ENCODE data around the gene COX7A2L.

COX7A2L gene

GRCh38 chr2:42304059-42304713 lies 56.8 kb downstream of the COX7A2L start:
- Histone ChIP-seq H3K9me3 (ENCODE audit: insufficient read depth, low read length) (no peaks in the 10 kb centered on the region), H3K9ac (ENCODE audit: insufficient read length, low read depth) (no peak overlapping the region), H3K27me3 (ENCODE audit: insufficient read depth, insufficient read length) (no peaks in the 10 kb centered on the region), H3K4me3 (ENCODE audit: insufficient read length, low read depth) (no peak overlapping the region), H3K36me3 (ENCODE audit: insufficient read depth, insufficient read length, low read length) (peaks cover 26% of the 10 kb centered on the region), H3K4me1 (ENCODE audit: insufficient read depth, insufficient read length) (no peaks in the 10 kb centered on the region)
- DNase-seq (ENCODE audit: low read depth, low spot score) = no peak
- TF ChIP-seq SUZ12 (IDR thresholded peaks at IDR 0.05; ENCODE audit: extremely low read depth, insufficient read depth, insufficient read length) (no peak), YY1 (IDR thresholded peaks at IDR 0.05; ENCODE audit: insufficient read depth, insufficient read length) (no peak), ZNF274 (IDR thresholded peaks at IDR 0.05; ENCODE audit: low read depth, low read length) (no peak)

- DNase-seq (ENCODE audit: low read depth, low spot score) = no peak
- peaks cover 29% of the 10 kb centered on the region for H3K36me3 ChIP-seq (ENCODE audit: insufficient read depth, insufficient read length, low read length)
Measured at GRCh38 chr2:42303252-42303651, 57.8 kb downstream of the COX7A2L start.

GRCh38 chr2:42300527-42300926 lies 60.5 kb downstream of the COX7A2L start:
- no peaks in the 10 kb centered on the region for H3K9me3 ChIP-seq (ENCODE audit: insufficient read depth, low read length)
- H3K4me3 ChIP-seq (ENCODE audit: insufficient read length, low read depth) = no peak overlapping the region
- H3K9ac ChIP-seq (ENCODE audit: insufficient read length, low read depth) = no peak overlapping the region
- H3K27me3 ChIP-seq (ENCODE audit: insufficient read depth, insufficient read length) = no peaks in the 10 kb centered on the region
- DNase-seq (ENCODE audit: low read depth, low spot score) = no peak
- peaks cover 44% of the 10 kb centered on the region for H3K36me3 ChIP-seq (ENCODE audit: insufficient read depth, insufficient read length, low read length)
- TF ChIP-seq ZNF274 (IDR thresholded peaks at IDR 0.05; ENCODE audit: low read depth, low read length) = no peak
- TF ChIP-seq SUZ12 (IDR thresholded peaks at IDR 0.05; ENCODE audit: extremely low read depth, insufficient read depth, insufficient read length) = no peak
- TF ChIP-seq YY1 (IDR thresholded peaks at IDR 0.05; ENCODE audit: insufficient read depth, insufficient read length) = no peak
- no peaks in the 10 kb centered on the region for H3K4me1 ChIP-seq (ENCODE audit: insufficient read depth, insufficient read length)

More at GRCh38 chr2:42303252-42303651, 57.8 kb downstream of the COX7A2L start:
- no peaks in the 10 kb centered on the region for H3K4me1 ChIP-seq (ENCODE audit: insufficient read depth, insufficient read length)
- no peak overlapping the region for H3K9ac ChIP-seq (ENCODE audit: insufficient read length, low read depth)
- H3K9me3 ChIP-seq (ENCODE audit: insufficient read depth, low read length) = no peaks in the 10 kb centered on the region
- no peak overlapping the region for H3K4me3 ChIP-seq (ENCODE audit: insufficient read length, low read depth)
- no peak for TF ChIP-seq ZNF274 (IDR thresholded peaks at IDR 0.05; ENCODE audit: low read depth, low read length)
- no peak for TF ChIP-seq YY1 (IDR thresholded peaks at IDR 0.05; ENCODE audit: insufficient read depth, insufficient read length)
- TF ChIP-seq SUZ12 (IDR thresholded peaks at IDR 0.05; ENCODE audit: extremely low read depth, insufficient read depth, insufficient read length) = no peak
- no peaks in the 10 kb centered on the region for H3K27me3 ChIP-seq (ENCODE audit: insufficient read depth, insufficient read length)

Data from NT2/D1 (cell line).